Activated T-cell treated with anti-CD3 and anti-CD28 coated beads, Interleukin-2, amount 50 U/mL, for 1 hour (primary cell): ENCODE data around the gene AGBL1.
A peak's percentile ranks its signal among the peaks of the same experiment; 100 is the strongest.

Experiments used
- DNase-seq: peaks from one replicate; pipeline ENCODE4 v3.0.0-alpha.2; 2020

The AGBL1 gene

DNA sequence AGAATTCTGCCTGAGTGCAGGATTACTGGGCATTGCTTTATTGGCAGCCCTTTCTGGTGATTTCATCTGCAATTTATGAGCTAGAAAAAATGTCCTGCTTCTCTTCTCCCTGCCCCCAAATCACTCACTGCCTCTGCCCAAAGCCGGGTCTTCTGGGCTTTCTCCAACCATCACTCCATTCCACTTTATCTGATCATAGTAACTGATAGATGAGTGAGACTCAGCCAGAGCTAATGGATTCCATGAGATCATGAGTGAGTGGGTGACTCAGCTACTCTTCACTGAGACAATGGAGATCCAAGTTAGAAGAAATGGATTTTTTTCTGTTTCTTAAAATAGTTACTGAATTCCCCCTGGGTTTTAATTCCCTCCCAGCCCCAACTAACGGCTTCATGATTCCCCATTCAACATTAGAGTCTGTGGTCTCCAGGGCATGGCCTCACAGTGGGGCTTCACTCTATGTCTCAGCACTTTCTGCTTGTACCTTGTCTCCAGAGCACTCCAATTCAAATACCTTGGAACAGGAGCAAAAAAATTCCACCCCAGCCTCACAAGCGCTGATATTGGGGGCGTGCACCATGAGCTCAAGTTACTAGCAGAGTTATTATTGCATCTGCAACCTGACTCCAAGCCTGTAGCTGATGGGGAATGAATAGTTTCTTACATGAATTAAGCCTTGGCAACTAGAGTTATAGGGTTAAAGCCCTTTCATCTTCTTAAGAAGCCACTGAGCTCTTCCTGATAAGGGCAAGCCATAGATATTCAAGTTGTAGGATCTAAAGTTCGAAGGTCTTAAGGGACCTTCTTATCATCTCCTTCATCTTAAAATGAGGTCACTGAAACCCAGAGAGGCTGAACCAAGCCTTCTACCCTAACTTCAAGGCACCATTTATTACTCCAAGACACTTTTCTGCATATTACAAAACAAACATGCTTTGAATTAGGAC, 85.9 kb downstream of the AGBL1 start:
- no peak for DNase-seq

- DNase-seq: no peak
These were observed 88.2 kb downstream of the AGBL1 start for GRCh38 chr15:86167841-86168240.

DNA sequence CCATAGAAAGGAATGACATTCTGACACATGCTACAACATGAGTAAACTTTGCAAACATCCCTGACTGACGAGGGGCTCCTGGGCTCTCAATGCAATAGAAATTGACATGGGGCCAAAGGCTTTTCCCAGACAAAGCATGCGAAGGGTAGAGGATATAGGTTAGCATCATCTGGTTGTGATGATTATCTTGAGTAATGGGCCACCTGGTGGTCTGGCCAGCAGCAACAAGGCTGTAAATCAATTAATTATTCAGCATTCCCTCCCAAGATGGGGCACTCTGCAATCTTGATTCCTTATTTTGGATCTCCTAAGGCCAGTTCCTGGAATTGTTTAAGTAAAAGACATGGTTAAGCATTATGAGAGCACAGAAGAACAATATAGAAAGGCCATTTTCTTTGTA, 99.2 kb downstream of the AGBL1 start:
- no peak for DNase-seq

GRCh38 chr15:86183596-86184491, 104.2 kb downstream of the AGBL1 start:
- DNase-seq: no peak

GRCh38 chr15:86193716-86194380, 114.2 kb downstream of the AGBL1 start:
- no peak for DNase-seq

DNA sequence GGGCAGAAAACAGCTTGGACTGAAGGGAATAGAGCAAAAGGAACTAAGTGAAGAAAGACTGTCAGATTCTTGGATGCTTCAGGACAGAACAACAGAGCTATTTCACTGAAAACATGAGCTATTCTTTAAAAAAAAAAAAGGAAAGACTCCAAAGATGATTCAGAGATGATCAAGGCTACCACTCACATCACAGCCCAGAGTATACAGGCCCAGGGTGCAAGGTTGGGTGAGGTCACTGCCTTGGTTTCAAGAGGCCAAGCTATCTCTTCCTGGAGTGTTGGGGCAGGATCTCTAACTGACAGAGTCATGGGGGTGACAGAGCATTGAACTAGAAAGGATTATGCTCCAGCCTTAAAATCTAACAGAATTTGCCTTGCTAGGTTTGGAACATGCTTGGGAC, 118.1 kb downstream of the AGBL1 start:
- no peak for DNase-seq

GRCh38 chr15:86199467-86200145, 119.9 kb downstream of the AGBL1 start:
- DNase-seq: no peak

GRCh38 chr15:86201313-86202008, 121.8 kb downstream of the AGBL1 start:
- no peak for DNase-seq

GRCh38 chr15:86203462-86203861, 123.8 kb downstream of the AGBL1 start:
- DNase-seq: no peak

- no peak for DNase-seq
These were observed 125.4 kb downstream of the AGBL1 start for GRCh38 chr15:86205096-86205495.

DNA sequence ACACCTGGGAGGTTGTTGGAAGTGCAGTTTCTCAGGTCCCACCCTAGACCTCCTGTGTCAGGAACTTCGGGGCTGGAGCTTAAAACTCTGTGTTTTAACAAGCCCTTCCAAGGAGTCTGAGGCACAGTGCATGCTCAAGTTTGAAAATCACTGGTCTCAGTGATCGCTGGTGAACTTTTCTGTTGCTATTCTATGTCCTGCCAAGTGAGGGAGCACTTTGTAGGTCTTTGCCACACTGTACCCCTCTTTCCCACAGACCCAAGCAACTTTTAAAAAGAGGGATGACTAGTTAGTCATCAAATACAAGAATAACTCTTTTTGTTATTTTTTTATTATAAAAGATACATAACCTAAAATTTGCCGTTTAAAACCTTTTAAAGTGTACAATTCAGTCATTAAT, 133.7 kb downstream of the AGBL1 start:
- DNase-seq: no peak

DNA sequence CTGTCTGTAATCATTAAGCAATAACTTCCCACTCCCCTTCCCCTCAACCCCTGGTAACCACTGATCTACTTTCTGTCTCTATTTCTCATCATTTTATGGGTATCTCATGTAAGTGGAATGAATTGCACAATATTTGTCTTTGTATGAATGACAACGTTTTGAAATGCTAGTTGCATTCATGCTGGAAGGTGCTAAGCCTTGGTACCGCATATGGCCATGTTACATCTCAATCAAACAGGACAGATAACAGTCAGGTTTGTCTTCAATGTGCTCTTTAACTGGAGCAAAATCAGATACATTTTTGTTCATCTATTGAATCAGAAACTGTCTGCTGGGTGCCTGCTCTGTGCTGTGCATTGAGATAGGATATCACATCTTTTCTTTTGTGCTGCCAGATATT, 134.2 kb downstream of the AGBL1 start:
- DNase-seq: no peak

GRCh38 chr15:86221119-86221518, 141.4 kb downstream of the AGBL1 start:
- no peak for DNase-seq

DNA sequence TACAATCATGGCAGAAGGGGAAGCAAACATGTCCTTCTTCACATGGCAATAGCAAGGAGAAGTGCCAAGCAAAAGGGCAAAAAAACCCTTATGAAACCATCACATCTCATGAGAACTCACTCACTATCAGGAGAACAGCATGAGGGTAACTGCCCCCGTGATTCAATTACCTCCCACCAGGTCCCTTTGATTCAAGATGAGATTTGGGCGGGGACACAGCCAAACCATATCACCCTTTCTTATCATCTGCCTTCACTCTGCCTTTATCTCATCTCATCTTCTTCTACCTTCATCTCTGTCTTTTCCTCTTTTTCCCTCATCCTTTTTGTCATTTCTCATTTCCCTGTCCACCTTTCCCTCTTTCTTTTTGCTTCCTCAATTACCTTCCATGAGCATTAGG, 149.6 kb downstream of the AGBL1 start:
- DNase-seq: no peak

DNA sequence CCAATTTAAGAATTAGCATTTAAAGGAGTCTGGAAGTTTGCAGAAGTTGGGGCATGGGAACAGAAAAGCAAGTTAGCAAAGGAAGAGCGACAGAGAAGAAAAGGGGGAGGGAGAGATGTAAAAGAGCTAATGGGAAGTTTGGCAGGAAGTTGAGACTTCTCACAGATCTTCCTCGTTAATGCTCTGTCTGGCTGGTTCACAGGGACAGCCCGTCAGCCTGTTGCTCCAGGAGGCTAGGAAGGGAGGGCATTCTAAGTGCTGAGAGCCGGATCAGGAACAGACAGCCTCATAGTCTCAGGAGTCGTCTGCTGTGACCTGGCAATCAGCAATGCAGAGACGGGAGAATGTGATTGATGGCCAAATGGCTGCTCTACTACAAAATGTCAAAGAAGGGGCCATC, 150.3 kb downstream of the AGBL1 start:
- DNase-seq: no peak

GRCh38 chr15:86231864-86232721, 152.4 kb downstream of the AGBL1 start:
- peak; percentile 35 for DNase-seq

GRCh38 chr15:86235667-86236066, 156.0 kb downstream of the AGBL1 start:
- DNase-seq: no peak

GRCh38 chr15:86236356-86237110, 156.9 kb downstream of the AGBL1 start:
- DNase-seq: no peak

DNA sequence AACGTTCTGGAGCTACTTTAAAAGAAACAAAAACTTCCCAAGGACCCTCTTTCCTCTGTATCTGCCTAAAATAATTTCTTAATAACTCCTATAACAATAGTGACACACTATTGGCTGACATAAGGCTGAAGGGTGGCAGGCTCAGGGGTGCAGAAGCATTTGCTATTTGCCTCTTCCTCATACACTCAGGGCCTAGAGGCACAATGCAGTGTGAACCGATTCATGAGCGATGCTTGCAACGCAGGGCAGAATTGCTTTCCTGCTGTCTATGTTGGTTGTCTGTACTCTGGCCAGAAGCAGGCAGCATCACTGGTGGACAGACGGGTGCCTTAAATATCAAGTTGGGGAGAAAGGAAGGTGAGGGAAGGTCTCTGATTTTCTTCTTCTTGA, 157.4 kb downstream of the AGBL1 start:
- DNase-seq: no peak

DNA sequence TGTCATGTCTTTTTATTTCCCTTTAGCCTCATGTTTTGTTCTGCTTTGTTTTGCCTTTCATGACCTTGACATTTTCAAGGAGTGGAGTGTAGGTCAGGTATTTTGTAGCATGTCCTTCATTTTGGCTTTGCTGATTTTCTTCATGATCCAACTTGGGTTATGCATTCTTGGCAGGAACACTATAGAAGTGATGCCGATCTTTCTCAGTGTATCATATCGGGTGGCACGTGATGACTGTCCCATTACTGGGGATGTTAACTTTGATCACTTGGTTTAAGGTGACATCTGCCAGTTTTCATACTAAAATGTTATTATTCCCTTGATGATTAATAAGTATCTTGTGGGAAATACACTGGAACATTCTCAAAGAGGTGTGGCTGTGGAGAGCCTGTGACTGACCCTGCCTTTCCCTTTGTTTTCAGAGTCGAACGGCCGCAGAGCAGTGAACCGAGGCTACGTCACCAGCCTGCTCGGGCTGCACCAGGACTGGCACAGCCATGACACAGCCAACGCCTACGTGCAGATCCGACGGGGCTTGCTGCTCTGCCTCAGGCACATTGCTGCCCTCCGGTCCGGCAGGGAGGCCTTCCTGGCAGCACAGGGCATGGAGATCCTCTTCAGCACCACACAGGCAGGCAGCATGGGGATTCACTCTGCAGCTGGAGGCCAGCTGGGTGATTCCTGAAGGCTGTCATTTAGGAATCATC, 167.7 kb downstream of the AGBL1 start:
- no peak for DNase-seq
